GM13976 (cell line): ENCODE data around the gene TMIGD1.

Experiments
- DNase-seq: peaks from one replicate; pipeline ENCODE4 v3.0.0; 2012; ENCODE audit warnings: low spot score
- CTCF ChIP-seq: IDR thresholded peaks from 2 replicates; pipeline ENCODE4 v1.5.1; 2012; ENCODE audit warnings: borderline replicate concordance, mild to moderate bottlenecking; ENCODE audit not compliant: insufficient read depth; ENCODE audit errors: extremely low read depth, missing control alignments, control extremely low read depth
- in situ Hi-C: fragments of 300-500 bp; cut with MboI; formaldehyde crosslinking; loops from one replicate; pipeline ENCODE4 v1.12.0; 2022; ENCODE audit warnings: low sequenced_read_pairs, mixed read lengths, inconsistent platforms; ENCODE audit not compliant: unreplicated experiment

TMIGD1 gene

GRCh38 chr17:30318155-30318554 lies 15.7 kb downstream of the TMIGD1 start:
- DNase-seq: no peak
- TF ChIP-seq CTCF: no peak
- in situ Hi-C loops: no loop called here

GRCh38 chr17:30316736-30317135 lies 17.1 kb downstream of the TMIGD1 start:
- no peak for TF ChIP-seq CTCF
- no peak for DNase-seq
- in situ Hi-C loops: no loop called here

GRCh38 chr17:30315106-30315505 lies 18.8 kb downstream of the TMIGD1 start:
- in situ Hi-C loops: no loop called here
- no peak for DNase-seq
- no peak for TF ChIP-seq CTCF

- TF ChIP-seq CTCF: no peak
- no peak for DNase-seq
- in situ Hi-C loops: no loop called here
These were observed 19.4 kb downstream of the TMIGD1 start for GRCh38 chr17:30314474-30314873.

- in situ Hi-C loops: no loop called here
- TF ChIP-seq CTCF: no peak
- no peak for DNase-seq
These were observed 21.6 kb downstream of the TMIGD1 start for GRCh38 chr17:30312226-30312625.

GRCh38 chr17:30310562-30310961 lies 23.3 kb downstream of the TMIGD1 start:
- DNase-seq: no peak
- in situ Hi-C loops: no loop called here
- no peak for TF ChIP-seq CTCF

- no peak for DNase-seq
- no peak for TF ChIP-seq CTCF
- in situ Hi-C loops: no loop called here
These were observed 24.3 kb downstream of the TMIGD1 start for GRCh38 chr17:30309591-30309990.
